SK-N-SH (cell line): ENCODE data around the gene CHST13. TPM values are rescaled to one million over a fixed set of nuclear protein-coding genes. Genes with fewer than 3 reads are reported as not detected.

Source experiments
- CTCF ChIA-PET: fragments of 300-600, 350-600 bp; formaldehyde crosslinking; extraction: SDS; loops from one replicate; lab custom pipeline; 2021; lab: Yijun Ruan, JAX
- POLR2A ChIA-PET: fragments of 350-600 bp; sonication (Branson Sonifier 250); formaldehyde crosslinking; extraction: SDS; loops from one replicate; lab custom pipeline; 2020; ENCODE audit warnings: antibody characterized with exemption, inconsistent platforms; lab: Yijun Ruan, JAX
- DNase-seq: peaks from one replicate; pipeline ENCODE4 v3.0.0; 2012
- H2AFZ ChIP-seq: fragments of 200-600 bp; sonication (generic); 2 replicates; pipeline ENCODE4 v1.8.1; 2016; ENCODE audit warnings: antibody characterized with exemption, mild to moderate bottlenecking, low read depth
- H3F3A ChIP-seq: fragments of 200-600 bp; sonication (generic); replicated peaks from 2 replicates; pipeline ENCODE3; 2016; ENCODE audit warnings: antibody characterized with exemption, mild to moderate bottlenecking; ENCODE audit not compliant: insufficient read depth
- H3K27ac ChIP-seq, 2 experiments: fragments of 200-500 bp in 1 of 2; fragments of 200-600 bp in 1 of 2; sonication (Bioruptor generic) in 1 of 2; sonication (generic), shearing (Covaris generic) in 1 of 2; 2 replicates each; pipeline versions ENCODE4 v1.5.1 to v1.6.1; 2014 to 2016; ENCODE audit warnings: low read depth in 2 of 2, inconsistent platforms in 1 of 2, low read length in 1 of 2, mild to moderate bottlenecking in 1 of 2, mixed read lengths in 1 of 2
- H3K27me3 ChIP-seq: fragments of 200-600 bp; sonication (generic), shearing (Covaris generic); 2 replicates; pipeline ENCODE4 v1.6.1; 2016; ENCODE audit warnings: mixed run types; ENCODE audit not compliant: insufficient read depth
- H3K36me3 ChIP-seq, 2 experiments: fragments of 200-500 bp in 1 of 2; fragments of 200-600 bp in 1 of 2; sonication (Bioruptor generic) in 1 of 2; sonication (generic) in 1 of 2; replicated peaks in 1 of 2; 2 replicates each; pipeline versions ENCODE3 to v1.5.1; 2014 to 2016; ENCODE audit warnings: low read length in 1 of 2, mild to moderate bottlenecking in 1 of 2; ENCODE audit not compliant: insufficient read depth in 2 of 2, control insufficient read depth in 1 of 2
- H3K4me1 ChIP-seq, 2 experiments: fragments of 200-500 bp in 1 of 2; fragments of 200-600 bp in 1 of 2; sonication (Bioruptor generic) in 1 of 2; sonication (generic), shearing (Covaris generic) in 1 of 2; 2 replicates each; pipeline versions ENCODE4 v1.5.1 to v1.6.1; 2014 to 2016; ENCODE audit warnings: low read depth in 1 of 2, low read length in 1 of 2, mixed run types in 1 of 2; ENCODE audit not compliant: insufficient read depth in 2 of 2, control insufficient read depth in 1 of 2
- H3K4me2 ChIP-seq: fragments of 200-600 bp; sonication (generic), shearing (Covaris generic); 2 replicates; pipeline ENCODE4 v1.6.1; 2017; ENCODE audit warnings: mixed run types
- H3K4me3 ChIP-seq, 2 experiments: fragments of 200-500 bp in 1 of 2; fragments of 200-600 bp in 1 of 2; sonication (Bioruptor generic) in 1 of 2; sonication (generic), shearing (Covaris generic) in 1 of 2; 2 replicates each; pipeline versions ENCODE4 v1.5.1 to v1.8.1; 2014 to 2016; ENCODE audit warnings: low read depth in 2 of 2, inconsistent platforms in 1 of 2, low read length in 1 of 2, mild to moderate bottlenecking in 1 of 2, mixed read lengths in 1 of 2, moderate library complexity in 1 of 2
- H3K79me2 ChIP-seq: fragments of 200-600 bp; sonication (generic); 2 replicates; pipeline ENCODE4 v1.8.1; 2017; ENCODE audit warnings: mild to moderate bottlenecking; ENCODE audit not compliant: insufficient read depth
- H3K9ac ChIP-seq: fragments of 200-600 bp; sonication (generic); 2 replicates; pipeline ENCODE4 v1.6.1; 2017; ENCODE audit warnings: mixed run types
- H3K9me2 ChIP-seq: fragments of 200-600 bp; sonication (generic); 2 replicates; pipeline ENCODE4 v1.6.1; 2017; ENCODE audit warnings: mixed run types
- H3K9me3 ChIP-seq: fragments of 200-600 bp; sonication (generic); 2 replicates; pipeline ENCODE4 v1.6.1; 2017; ENCODE audit warnings: mixed run types, mild to moderate bottlenecking, moderate library complexity
- H4K20me1 ChIP-seq: fragments of 200-600 bp; sonication (generic); 2 replicates; pipeline ENCODE4 v1.6.1; 2017; ENCODE audit warnings: mild to moderate bottlenecking, mixed run types; ENCODE audit not compliant: insufficient read depth
- CHD2 ChIP-seq: fragments of 150-350 bp; IDR thresholded peaks from 2 replicates; pipeline ENCODE4 v1.6.1; 2018; ENCODE audit warnings: low read length; ENCODE audit not compliant: partially characterized antibody
- ELF1 ChIP-seq: IDR thresholded peaks from 2 replicates; pipeline ENCODE4 v1.4.0; 2012
- EP300 ChIP-seq, 2 experiments: IDR thresholded peaks; 2 replicates each; pipeline versions ENCODE4 v1.4.0 to v1.6.1; 2012; ENCODE audit warnings: borderline replicate concordance in 1 of 2, low read depth in 1 of 2, low read length in 1 of 2
- EZH2phosphoT487 ChIP-seq: fragments of 200-600 bp; sonication (generic); IDR thresholded peaks from 2 replicates; pipeline ENCODE4 v1.6.1; 2017; ENCODE audit warnings: low read depth, mixed run types, mild to moderate bottlenecking, antibody characterized with exemption, moderate library complexity, borderline replicate concordance
- FOSL2 ChIP-seq: IDR thresholded peaks from 2 replicates; pipeline ENCODE4 v1.4.0; 2012; ENCODE audit warnings: low read depth, mild to moderate bottlenecking, moderate library complexity, borderline replicate concordance
- FOXJ3 ChIP-seq: sonication (generic); formaldehyde crosslinking; IDR thresholded peaks from 2 replicates; pipeline ENCODE4 v1.5.1; 2020; ENCODE audit warnings: mild to moderate bottlenecking, missing genetic modification reagents
- GABPA ChIP-seq: IDR thresholded peaks from 2 replicates; pipeline ENCODE4 v1.4.0; 2012; ENCODE audit warnings: low read depth, mild to moderate bottlenecking
- GATA2 ChIP-seq: sonication (generic); formaldehyde crosslinking; IDR thresholded peaks from 2 replicates; pipeline ENCODE4 v1.5.0; 2020; ENCODE audit warnings: mild to moderate bottlenecking, missing genetic modification reagents
- MEF2A ChIP-seq: IDR thresholded peaks from 2 replicates; pipeline ENCODE4 v1.4.0; 2012; ENCODE audit warnings: low read depth, borderline replicate concordance
- NRF1 ChIP-seq: IDR thresholded peaks from 2 replicates; pipeline ENCODE4 v1.6.1; 2012; ENCODE audit warnings: low read depth, mild to moderate bottlenecking, low read length
- RAD21 ChIP-seq: IDR thresholded peaks from 2 replicates; pipeline ENCODE4 v1.6.1; 2012; ENCODE audit warnings: mild to moderate bottlenecking, low read length
- RFX5 ChIP-seq: IDR thresholded peaks from 2 replicates; pipeline ENCODE4 v1.6.1; 2012; ENCODE audit warnings: mild to moderate bottlenecking, improper control_type of control experiment, low read length
- RXRA ChIP-seq: IDR thresholded peaks from 2 replicates; pipeline ENCODE4 v1.4.0; 2012; ENCODE audit warnings: low read depth, mild to moderate bottlenecking, borderline replicate concordance
- SIN3A ChIP-seq: IDR thresholded peaks from 2 replicates; pipeline ENCODE4 v1.6.1; 2012; ENCODE audit warnings: low read depth, mild to moderate bottlenecking, low read length, moderate library complexity, borderline replicate concordance
- SMC3 ChIP-seq: IDR thresholded peaks from 2 replicates; pipeline ENCODE4 v1.6.1; 2012; ENCODE audit warnings: low read depth, low read length, improper control_type of control experiment
- TAF1 ChIP-seq: IDR thresholded peaks from 2 replicates; pipeline ENCODE4 v1.6.1; 2012; ENCODE audit warnings: low read depth, mild to moderate bottlenecking, low read length, moderate library complexity, borderline replicate concordance
- TEAD4 ChIP-seq: IDR thresholded peaks from 2 replicates; pipeline ENCODE4 v1.4.0; 2012; ENCODE audit warnings: mild to moderate bottlenecking, borderline replicate concordance; ENCODE audit not compliant: insufficient read depth
- WGBS: methylation state at CpG from one replicate; pipeline ENCODE4 v1.1.6; 2017; ENCODE audit warnings: low lambda C conversion rate; 5-methylcytosine and 5-hydroxymethylcytosine counted together
- polyA plus RNA-seq, 3 experiments: library from polyadenylated mRNA; depleted of rRNA; stranded (reverse); fragments of >200 nt; gene quantifications; 2 replicates each; pipeline ENCODE4 v1.2.3, GENCODE V29; 2012
- TF ChIP-seq, protein P1 (sequence below): IDR thresholded peaks from 2 replicates; pipeline ENCODE4; 2012
- TF ChIP-seq, protein P2 (sequence below): fragments of 150-350 bp; IDR thresholded peaks from 2 replicates; pipeline ENCODE4 v1.6.1; 2017; ENCODE audit warnings: antibody characterized with exemption, low read length, low read depth, borderline replicate concordance
- TF ChIP-seq, protein P3 (sequence below): IDR thresholded peaks from 2 replicates; pipeline ENCODE4 v1.6.1; 2012; ENCODE audit warnings: mild to moderate bottlenecking, low read depth, low read length, moderate library complexity

Gene CHST13
- polyA plus RNA-seq, 1 of the 3 experiments (the other 2 are of a cell fraction), result 0.41 TPM

DNA sequence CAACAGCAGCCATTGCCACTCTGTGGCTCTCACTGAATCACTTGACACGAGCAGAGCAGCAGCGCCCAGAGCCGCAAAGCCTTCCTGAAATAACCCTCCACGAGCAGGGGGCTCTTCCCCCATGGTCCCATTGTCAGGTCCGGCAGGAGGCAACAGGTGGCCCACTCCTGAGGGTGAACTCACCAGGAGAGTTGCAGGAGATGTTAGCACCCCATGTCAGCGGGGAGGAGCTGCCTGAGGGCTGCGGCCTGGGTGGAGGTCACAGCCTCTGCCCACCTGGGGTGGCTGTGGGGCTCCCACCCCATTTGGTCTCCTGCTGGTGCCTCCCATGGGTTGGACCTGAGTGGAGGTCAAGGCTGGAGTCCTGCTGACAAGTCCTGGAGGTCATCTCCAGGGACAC lies 47.1 kb downstream of the CHST13 start (continued):
- TF ChIP-seq, protein P1, sequence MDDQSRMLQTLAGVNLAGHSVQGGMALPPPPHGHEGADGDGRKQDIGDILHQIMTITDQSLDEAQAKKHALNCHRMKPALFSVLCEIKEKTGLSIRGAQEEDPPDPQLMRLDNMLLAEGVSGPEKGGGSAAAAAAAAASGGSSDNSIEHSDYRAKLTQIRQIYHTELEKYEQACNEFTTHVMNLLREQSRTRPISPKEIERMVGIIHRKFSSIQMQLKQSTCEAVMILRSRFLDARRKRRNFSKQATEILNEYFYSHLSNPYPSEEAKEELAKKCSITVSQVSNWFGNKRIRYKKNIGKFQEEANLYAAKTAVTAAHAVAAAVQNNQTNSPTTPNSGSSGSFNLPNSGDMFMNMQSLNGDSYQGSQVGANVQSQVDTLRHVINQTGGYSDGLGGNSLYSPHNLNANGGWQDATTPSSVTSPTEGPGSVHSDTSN, result no peak
- TF ChIP-seq SIN3A (no peak), RFX5 (no peak), GATA2 (CRISPR knock-in tag) (no peak), FOSL2 (no peak)
- TF ChIP-seq, all 33 proteins: peak for 0

DNA sequence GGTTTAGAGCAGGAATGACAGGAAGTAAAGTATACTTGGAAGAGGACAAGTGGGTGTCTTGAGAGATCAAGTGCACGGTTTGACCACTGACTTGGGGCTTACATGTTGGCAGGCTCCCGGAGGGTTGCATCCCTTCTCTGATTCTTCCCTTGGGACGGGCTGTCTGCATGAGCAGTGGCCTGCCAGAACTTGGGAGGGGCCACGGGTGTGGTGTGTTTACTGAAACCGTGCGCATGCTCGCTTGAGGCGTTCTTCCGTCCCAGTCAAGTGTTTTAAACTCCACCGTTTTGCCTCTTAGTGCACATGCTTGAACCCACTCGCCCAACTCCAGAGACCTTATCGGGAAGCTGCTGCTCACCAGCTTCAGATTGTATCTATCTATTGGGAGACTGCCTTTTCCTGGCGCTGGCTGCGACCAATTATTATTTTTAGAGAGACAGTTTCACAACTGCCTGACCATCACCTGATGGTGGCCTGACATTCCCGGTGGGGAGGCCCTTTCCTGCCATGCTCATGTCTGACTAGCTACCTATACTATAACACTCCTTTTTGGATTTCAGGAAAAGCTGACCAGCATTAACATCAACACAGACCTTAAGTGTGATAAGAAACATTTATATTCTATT lies 49.6 kb downstream of the CHST13 start:
- ChIA-PET CTCF (no interaction called here), POLR2A (no interaction called here)
- no peak overlapping the region for H3K4me3 ChIP-seq
- no peaks in the 10 kb centered on the region for H3K9me3 ChIP-seq
- no peaks in the 10 kb centered on the region for H3K9me2 ChIP-seq
- H3K27me3 ChIP-seq, result no peaks in the 10 kb centered on the region
- H3K36me3 ChIP-seq, result no peaks in the 10 kb centered on the region
- no peak overlapping the region for H3K27ac ChIP-seq
- H3F3A ChIP-seq, result no peaks in the 10 kb centered on the region
- H3K9ac ChIP-seq, result no peak overlapping the region
- DNase-seq, result no peak
- 84% methylated on average over 7 of the region's 15 CpGs for WGBS
- H3K79me2 ChIP-seq, result no peaks in the 10 kb centered on the region
- H3K4me1 ChIP-seq, result no peaks in the 10 kb centered on the region; a peak in 1 of 4 replicates
- TF ChIP-seq TAF1, result no peak
- TF ChIP-seq, all 33 proteins: peak for 0
- H3K4me2 ChIP-seq, result no peak overlapping the region
- H4K20me1 ChIP-seq, result no peaks in the 10 kb centered on the region
- no peak overlapping the region for H2AFZ ChIP-seq

DNA sequence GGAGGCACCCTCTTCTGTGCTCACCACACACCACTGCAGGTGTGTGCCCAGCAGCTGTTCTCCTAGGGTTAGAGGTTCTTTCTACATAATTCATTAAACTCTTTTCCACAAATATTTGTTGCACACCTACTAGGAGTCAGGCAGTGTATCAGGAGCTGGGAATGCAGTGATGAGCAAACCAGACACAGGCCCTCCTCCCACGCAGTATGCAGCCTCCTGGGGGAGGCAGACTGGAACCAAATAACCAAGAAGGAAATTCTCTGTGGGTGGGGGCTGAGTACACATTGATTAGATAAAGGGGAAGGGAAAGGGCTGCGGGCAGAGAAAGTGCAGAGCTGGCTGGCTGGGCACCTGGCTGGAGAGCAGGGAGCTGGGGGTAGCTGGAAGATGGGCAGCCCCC lies 53.3 kb downstream of the CHST13 start:
- H3K4me1 ChIP-seq, result no peaks in the 10 kb centered on the region; a peak in 1 of 4 replicates
- 67% methylated on average over 2 of the region's 2 CpGs for WGBS
- H3K9ac ChIP-seq, result no peak overlapping the region
- no peaks in the 10 kb centered on the region for H3K36me3 ChIP-seq
- H3K79me2 ChIP-seq, result no peaks in the 10 kb centered on the region
- H3K4me2 ChIP-seq, result no peak overlapping the region
- ChIA-PET CTCF (no interaction called here), POLR2A (no interaction called here)
- no peak for DNase-seq
- H3K9me3 ChIP-seq, result no peaks in the 10 kb centered on the region
- no peak overlapping the region for H3K4me3 ChIP-seq
- no peaks in the 10 kb centered on the region for H3K9me2 ChIP-seq
- no peaks in the 10 kb centered on the region for H4K20me1 ChIP-seq
- TF ChIP-seq, protein P2, sequence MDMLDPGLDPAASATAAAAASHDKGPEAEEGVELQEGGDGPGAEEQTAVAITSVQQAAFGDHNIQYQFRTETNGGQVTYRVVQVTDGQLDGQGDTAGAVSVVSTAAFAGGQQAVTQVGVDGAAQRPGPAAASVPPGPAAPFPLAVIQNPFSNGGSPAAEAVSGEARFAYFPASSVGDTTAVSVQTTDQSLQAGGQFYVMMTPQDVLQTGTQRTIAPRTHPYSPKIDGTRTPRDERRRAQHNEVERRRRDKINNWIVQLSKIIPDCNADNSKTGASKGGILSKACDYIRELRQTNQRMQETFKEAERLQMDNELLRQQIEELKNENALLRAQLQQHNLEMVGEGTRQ, result no peak
- no peak for TF ChIP-seq RAD21
- TF ChIP-seq, protein P3, sequence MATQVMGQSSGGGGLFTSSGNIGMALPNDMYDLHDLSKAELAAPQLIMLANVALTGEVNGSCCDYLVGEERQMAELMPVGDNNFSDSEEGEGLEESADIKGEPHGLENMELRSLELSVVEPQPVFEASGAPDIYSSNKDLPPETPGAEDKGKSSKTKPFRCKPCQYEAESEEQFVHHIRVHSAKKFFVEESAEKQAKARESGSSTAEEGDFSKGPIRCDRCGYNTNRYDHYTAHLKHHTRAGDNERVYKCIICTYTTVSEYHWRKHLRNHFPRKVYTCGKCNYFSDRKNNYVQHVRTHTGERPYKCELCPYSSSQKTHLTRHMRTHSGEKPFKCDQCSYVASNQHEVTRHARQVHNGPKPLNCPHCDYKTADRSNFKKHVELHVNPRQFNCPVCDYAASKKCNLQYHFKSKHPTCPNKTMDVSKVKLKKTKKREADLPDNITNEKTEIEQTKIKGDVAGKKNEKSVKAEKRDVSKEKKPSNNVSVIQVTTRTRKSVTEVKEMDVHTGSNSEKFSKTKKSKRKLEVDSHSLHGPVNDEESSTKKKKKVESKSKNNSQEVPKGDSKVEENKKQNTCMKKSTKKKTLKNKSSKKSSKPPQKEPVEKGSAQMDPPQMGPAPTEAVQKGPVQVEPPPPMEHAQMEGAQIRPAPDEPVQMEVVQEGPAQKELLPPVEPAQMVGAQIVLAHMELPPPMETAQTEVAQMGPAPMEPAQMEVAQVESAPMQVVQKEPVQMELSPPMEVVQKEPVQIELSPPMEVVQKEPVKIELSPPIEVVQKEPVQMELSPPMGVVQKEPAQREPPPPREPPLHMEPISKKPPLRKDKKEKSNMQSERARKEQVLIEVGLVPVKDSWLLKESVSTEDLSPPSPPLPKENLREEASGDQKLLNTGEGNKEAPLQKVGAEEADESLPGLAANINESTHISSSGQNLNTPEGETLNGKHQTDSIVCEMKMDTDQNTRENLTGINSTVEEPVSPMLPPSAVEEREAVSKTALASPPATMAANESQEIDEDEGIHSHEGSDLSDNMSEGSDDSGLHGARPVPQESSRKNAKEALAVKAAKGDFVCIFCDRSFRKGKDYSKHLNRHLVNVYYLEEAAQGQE, result no peak
- TF ChIP-seq RXRA, result no peak
- no peak for TF ChIP-seq SMC3
- no peak for TF ChIP-seq NRF1
- no peak for TF ChIP-seq CHD2
- TF ChIP-seq EP300 (IDR thresholded peaks at IDR 0.05; ENCODE audit: borderline replicate concordance in 1 of 2, low read depth in 1 of 2, low read length in 1 of 2), result no peak
- no peak for TF ChIP-seq TEAD4
- TF ChIP-seq MEF2A, result no peak
- no peak for TF ChIP-seq ELF1
- TF ChIP-seq, protein P1, result no peak
- no peak for TF ChIP-seq GABPA
- no peak for TF ChIP-seq GATA2 (CRISPR knock-in tag)
- no peak for TF ChIP-seq EZH2phosphoT487
- TF ChIP-seq FOXJ3 (CRISPR knock-in tag), result no peak
- no peak overlapping the region for H2AFZ ChIP-seq
- no peaks in the 10 kb centered on the region for H3F3A ChIP-seq
- no peaks in the 10 kb centered on the region for H3K27me3 ChIP-seq
- H3K27ac ChIP-seq, result no peak overlapping the region
